Measurements from ENCODE around the gene ENTPD2. TPM values are rescaled to one million over a fixed set of nuclear protein-coding genes. Genes with fewer than 3 reads are reported as not detected.

The ENTPD2 gene
- total and polyA plus RNA-seq, 9 of the 15 experiments (the other 6 are each of a cell fraction or from before 2014, with no cell fraction given), result 0.04 to 0.60 (median 0.14) TPM; not detected in 4

- CTCF ChIA-PET (ENCODE audit: low intra/inter-chr PET ratio), result no interaction called here
- Histone ChIP-seq H3K4me2 (ENCODE audit: insufficient read depth, low read length) (no peak overlapping the region), H3K4me3 (no peak overlapping the region), H3K9me1 (ENCODE audit: control insufficient read depth, insufficient read depth, low read length) (no peaks in the 10 kb centered on the region), H3K9me3 (replicated peaks; ENCODE audit: control insufficient read depth, insufficient read depth, low read depth, low read length) (no peaks in the 10 kb centered on the region), H3K27me3 (ENCODE audit: control insufficient read depth in 2 of 2, insufficient read depth in 2 of 2, low read length in 2 of 2) (no peaks in the 10 kb centered on the region), H3K36me3 (ENCODE audit: control insufficient read depth, insufficient read depth, low read length) (no peaks in the 10 kb centered on the region), H3K79me2 (ENCODE audit: control insufficient read depth, insufficient read depth, low read length) (no peaks in the 10 kb centered on the region), H4K20me1 (replicated peaks; ENCODE audit: control insufficient read depth, insufficient read depth, low read length) (no peaks in the 10 kb centered on the region), H3K4me1 (replicated peaks in 1 of 2; ENCODE audit: control insufficient read depth in 2 of 2, insufficient read depth in 2 of 2, low read length in 2 of 2) (peaks cover 0 to 74% of the 10 kb centered on the region in 2 experiments; a peak in 2 of 5 replicates), H3K9ac (ENCODE audit: insufficient read depth in 1 of 2, low read depth in 2 of 2, low read length in 2 of 2) (no peak overlapping the region), H2AFZ (ENCODE audit: low read depth, low read length) (no peak overlapping the region), H3K27ac (ENCODE audit: extremely low read depth, low read depth, low read length) (no peak overlapping the region)
- ATAC-seq (no peak), FAIRE-seq (no peak), DNase-seq (ENCODE audit: extremely low read depth in 1 of 4, low spot score in 3 of 4) (no peak)
- BruUV-seq (replicated peaks), result no TSS peak
- 85% methylated on average over 19 of the region's 21 CpGs for WGBS (ENCODE audit: insufficient coverage, low coverage, missing lambda C conversion rate)
- intact Hi-C loops (cut with micrococcal nuclease), result no loop called here
- POLR2A ChIA-PET, result interaction anchor here (1.0 to 1.1 kb wide), 2 partner anchors 10 to 68 kb away, joined by 3 to 4 read pairs; no protein-coding TSS in a partner anchor
- in situ Hi-C loops (cut with MboI), result no loop called here
- no peak for TF ChIP-seq ZNF174 (CRISPR knock-in tag; IDR thresholded peaks at IDR 0.05)
- no peak for TF ChIP-seq FIP1L1 (IDR thresholded peaks at IDR 0.05; ENCODE audit: low read depth, low read length, poor library complexity, severe bottlenecking)
- TF ChIP-seq, protein P1, sequence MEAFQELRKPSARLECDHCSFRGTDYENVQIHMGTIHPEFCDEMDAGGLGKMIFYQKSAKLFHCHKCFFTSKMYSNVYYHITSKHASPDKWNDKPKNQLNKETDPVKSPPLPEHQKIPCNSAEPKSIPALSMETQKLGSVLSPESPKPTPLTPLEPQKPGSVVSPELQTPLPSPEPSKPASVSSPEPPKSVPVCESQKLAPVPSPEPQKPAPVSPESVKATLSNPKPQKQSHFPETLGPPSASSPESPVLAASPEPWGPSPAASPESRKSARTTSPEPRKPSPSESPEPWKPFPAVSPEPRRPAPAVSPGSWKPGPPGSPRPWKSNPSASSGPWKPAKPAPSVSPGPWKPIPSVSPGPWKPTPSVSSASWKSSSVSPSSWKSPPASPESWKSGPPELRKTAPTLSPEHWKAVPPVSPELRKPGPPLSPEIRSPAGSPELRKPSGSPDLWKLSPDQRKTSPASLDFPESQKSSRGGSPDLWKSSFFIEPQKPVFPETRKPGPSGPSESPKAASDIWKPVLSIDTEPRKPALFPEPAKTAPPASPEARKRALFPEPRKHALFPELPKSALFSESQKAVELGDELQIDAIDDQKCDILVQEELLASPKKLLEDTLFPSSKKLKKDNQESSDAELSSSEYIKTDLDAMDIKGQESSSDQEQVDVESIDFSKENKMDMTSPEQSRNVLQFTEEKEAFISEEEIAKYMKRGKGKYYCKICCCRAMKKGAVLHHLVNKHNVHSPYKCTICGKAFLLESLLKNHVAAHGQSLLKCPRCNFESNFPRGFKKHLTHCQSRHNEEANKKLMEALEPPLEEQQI (IDR thresholded peaks at IDR 0.05), result no peak
- no peak for TF ChIP-seq ARHGAP35 (IDR thresholded peaks at IDR 0.05; ENCODE audit: partially characterized antibody)
- no peak for TF ChIP-seq STAT6 (CRISPR knock-in tag; IDR thresholded peaks at IDR 0.05)
- TF ChIP-seq NFRKB (IDR thresholded peaks at IDR 0.05; ENCODE audit: low read depth), result no peak
- no peak for TF ChIP-seq MAZ (CRISPR knock-in tag; conservative IDR thresholded peaks at IDR 0.05 in 1 of 2, IDR thresholded peaks at IDR 0.05 in 1 of 2)
- TF ChIP-seq, protein P2, sequence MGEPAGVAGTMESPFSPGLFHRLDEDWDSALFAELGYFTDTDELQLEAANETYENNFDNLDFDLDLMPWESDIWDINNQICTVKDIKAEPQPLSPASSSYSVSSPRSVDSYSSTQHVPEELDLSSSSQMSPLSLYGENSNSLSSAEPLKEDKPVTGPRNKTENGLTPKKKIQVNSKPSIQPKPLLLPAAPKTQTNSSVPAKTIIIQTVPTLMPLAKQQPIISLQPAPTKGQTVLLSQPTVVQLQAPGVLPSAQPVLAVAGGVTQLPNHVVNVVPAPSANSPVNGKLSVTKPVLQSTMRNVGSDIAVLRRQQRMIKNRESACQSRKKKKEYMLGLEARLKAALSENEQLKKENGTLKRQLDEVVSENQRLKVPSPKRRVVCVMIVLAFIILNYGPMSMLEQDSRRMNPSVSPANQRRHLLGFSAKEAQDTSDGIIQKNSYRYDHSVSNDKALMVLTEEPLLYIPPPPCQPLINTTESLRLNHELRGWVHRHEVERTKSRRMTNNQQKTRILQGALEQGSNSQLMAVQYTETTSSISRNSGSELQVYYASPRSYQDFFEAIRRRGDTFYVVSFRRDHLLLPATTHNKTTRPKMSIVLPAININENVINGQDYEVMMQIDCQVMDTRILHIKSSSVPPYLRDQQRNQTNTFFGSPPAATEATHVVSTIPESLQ (CRISPR knock-in tag; IDR thresholded peaks at IDR 0.05), result no peak
- no peak for TF ChIP-seq CBFA2T3 (IDR thresholded peaks at IDR 0.05)
- no peak for TF ChIP-seq E2F6 (IDR thresholded peaks at IDR 0.05; ENCODE audit: borderline replicate concordance in 1 of 2, extremely low read depth in 1 of 2, insufficient read depth in 1 of 2, insufficient read length in 1 of 2, low read depth in 1 of 2, low read length in 1 of 2, poor library complexity in 1 of 2, severe bottlenecking in 1 of 2)
- TF ChIP-seq ZNF146 (CRISPR knock-in tag; IDR thresholded peaks at IDR 0.05; ENCODE audit: unreplicated experiment), result no peak
- no peak for TF ChIP-seq ZNF395 (CRISPR knock-in tag; IDR thresholded peaks at IDR 0.05)
These were observed 37.9 kb downstream of the ENTPD2 start for GRCh38 chr9:137015976-137016375.

All from K562 (cell line).